Large intestine (tissue), 3 donors: ENCODE results near the gene NTN1. TPM values are rescaled to one million over a fixed set of nuclear protein-coding genes. Genes with fewer than 3 reads are reported as not detected.
A peak's percentile ranks its signal among the peaks of the same experiment; 100 is the strongest.

Experiments used
- DNase-seq, 2 donors: peaks; one replicate each; pipeline versions ENCODE4 v3.0.0 to v3.0.0-alpha.2; 2013
- H3K27ac ChIP-seq: one replicate; pipeline ENCODE4 v1.5.1; 2013; ENCODE audit warnings: low read length
- H3K27me3 ChIP-seq: 2 replicates; pipeline ENCODE4 v1.6.1; 2013; ENCODE audit warnings: low read length; ENCODE audit not compliant: control insufficient read depth, insufficient read depth
- H3K36me3 ChIP-seq: 2 replicates; pipeline ENCODE4 v1.6.1; 2013; ENCODE audit warnings: low read length; ENCODE audit not compliant: control insufficient read depth, insufficient read depth
- H3K4me1 ChIP-seq: one replicate; pipeline ENCODE4 v1.6.1; 2013; ENCODE audit warnings: low read length; ENCODE audit not compliant: control insufficient read depth, insufficient read depth
- H3K4me3 ChIP-seq: one replicate; pipeline ENCODE4 v1.5.1; 2013; ENCODE audit warnings: low read length
- H3K9me3 ChIP-seq: one replicate; pipeline ENCODE4 v1.6.1; 2013; ENCODE audit warnings: mild to moderate bottlenecking, low read depth, low read length, moderate library complexity; ENCODE audit not compliant: control insufficient read depth
- WGBS: methylation state at CpG from one replicate; pipeline ENCODE4 v1.1.5; 2013; ENCODE audit warnings: low lambda C conversion rate; ENCODE audit not compliant: insufficient coverage; 5-methylcytosine and 5-hydroxymethylcytosine counted together
- polyA plus RNA-seq: library from polyadenylated mRNA; unstranded; fragments of 120-200 nt; gene quantifications from one replicate; pipeline ENCODE4 v1.2.1, GENCODE V29; 2013

Gene NTN1
- polyA plus RNA-seq, 1 donor: 11.3 TPM

- Histone ChIP-seq H3K4me3 (no peak overlapping the region), H3K9me3 (peaks cover 3% of the 10 kb centered on the region), H3K4me1 (peaks cover 3% of the 10 kb centered on the region), H3K36me3 (no peaks in the 10 kb centered on the region), H3K27ac (no peak overlapping the region), H3K27me3 (no peaks in the 10 kb centered on the region)
- no peak for DNase-seq
- WGBS: no CpG with 5 or more reads among the region's 7 CpGs
Observed at GRCh38 chr17:9224485-9224884, 203.2 kb downstream of the NTN1 start.

GRCh38 chr17:9225305-9226101 lies 204.2 kb downstream of the NTN1 start:
- Histone ChIP-seq H3K4me3 (no peak overlapping the region), H3K9me3 (peaks cover 3% of the 10 kb centered on the region), H3K27me3 (no peaks in the 10 kb centered on the region), H3K27ac (no peak overlapping the region), H3K4me1 (peaks cover 3% of the 10 kb centered on the region), H3K36me3 (no peaks in the 10 kb centered on the region)
- no peak for DNase-seq
- WGBS: no CpG with 5 or more reads among the region's 32 CpGs

GRCh38 chr17:9226130-9226793 lies 205.0 kb downstream of the NTN1 start:
- no CpG with 5 or more reads among the region's 34 CpGs for WGBS
- Histone ChIP-seq H3K36me3 (no peaks in the 10 kb centered on the region), H3K27ac (no peak overlapping the region), H3K4me3 (no peak overlapping the region), H3K27me3 (no peaks in the 10 kb centered on the region), H3K9me3 (peaks cover 3% of the 10 kb centered on the region), H3K4me1 (peaks cover 3% of the 10 kb centered on the region)
- DNase-seq: no peak

GRCh38 chr17:9226794-9227135 lies 205.5 kb downstream of the NTN1 start:
- no peak for DNase-seq
- WGBS: no CpG with 5 or more reads among the region's 14 CpGs
- H3K27me3 ChIP-seq: no peaks in the 10 kb centered on the region
- peaks cover 4% of the 10 kb centered on the region for H3K9me3 ChIP-seq
- no peaks in the 10 kb centered on the region for H3K36me3 ChIP-seq
- H3K4me1 ChIP-seq: peaks cover 4% of the 10 kb centered on the region
- no peak overlapping the region for H3K4me3 ChIP-seq
- H3K27ac ChIP-seq: no peak overlapping the region

- Histone ChIP-seq H3K4me1 (peaks cover 4% of the 10 kb centered on the region), H3K4me3 (no peak overlapping the region), H3K27me3 (no peaks in the 10 kb centered on the region), H3K9me3 (peaks cover 7% of the 10 kb centered on the region), H3K36me3 (no peaks in the 10 kb centered on the region), H3K27ac (no peak overlapping the region)
- DNase-seq: no peak
- WGBS: no CpG with 5 or more reads among the region's 13 CpGs
Observed at GRCh38 chr17:9227819-9228407, 206.6 kb downstream of the NTN1 start.

- Histone ChIP-seq H3K4me1 (peaks cover 8% of the 10 kb centered on the region), H3K4me3 (no peak overlapping the region), H3K27ac (no peak overlapping the region), H3K36me3 (no peaks in the 10 kb centered on the region), H3K9me3 (peaks cover 7% of the 10 kb centered on the region), H3K27me3 (no peaks in the 10 kb centered on the region)
- DNase-seq: peak in 1 of 2 donors; percentile 48
- WGBS: no CpG with 5 or more reads among the region's 16 CpGs
Observed at GRCh38 chr17:9228408-9229159, 207.3 kb downstream of the NTN1 start.

GRCh38 chr17:9229160-9229825 lies 208.0 kb downstream of the NTN1 start:
- H3K27ac ChIP-seq: no peak overlapping the region
- peaks cover 7% of the 10 kb centered on the region for H3K9me3 ChIP-seq
- no peak for DNase-seq
- H3K4me1 ChIP-seq: peaks cover 14% of the 10 kb centered on the region
- no peaks in the 10 kb centered on the region for H3K36me3 ChIP-seq
- WGBS: no CpG with 5 or more reads among the region's 20 CpGs
- no peaks in the 10 kb centered on the region for H3K27me3 ChIP-seq
- no peak overlapping the region for H3K4me3 ChIP-seq

GRCh38 chr17:9229826-9230201 lies 208.5 kb downstream of the NTN1 start:
- H3K9me3 ChIP-seq: peaks cover 7% of the 10 kb centered on the region
- peaks cover 17% of the 10 kb centered on the region for H3K4me1 ChIP-seq
- H3K27ac ChIP-seq: no peak overlapping the region
- H3K27me3 ChIP-seq: no peaks in the 10 kb centered on the region
- no peak for DNase-seq
- WGBS: no CpG with 5 or more reads among the region's 9 CpGs
- H3K4me3 ChIP-seq: no peak overlapping the region
- no peaks in the 10 kb centered on the region for H3K36me3 ChIP-seq

- no peak for DNase-seq
- no CpG with 5 or more reads among the region's 15 CpGs for WGBS
- Histone ChIP-seq H3K9me3 (peaks cover 7% of the 10 kb centered on the region), H3K4me3 (no peak overlapping the region), H3K27me3 (no peaks in the 10 kb centered on the region), H3K4me1 (peaks cover 17% of the 10 kb centered on the region), H3K27ac (no peak overlapping the region), H3K36me3 (no peaks in the 10 kb centered on the region)
Observed at GRCh38 chr17:9230346-9230745, 209.0 kb downstream of the NTN1 start.

- WGBS: no CpG with 5 or more reads among the region's 11 CpGs
- no peaks in the 10 kb centered on the region for H3K36me3 ChIP-seq
- peaks cover 17% of the 10 kb centered on the region for H3K4me1 ChIP-seq
- no peak for DNase-seq
- no peak overlapping the region for H3K27ac ChIP-seq
- no peak overlapping the region for H3K4me3 ChIP-seq
- H3K9me3 ChIP-seq: peaks cover 4% of the 10 kb centered on the region
- H3K27me3 ChIP-seq: no peaks in the 10 kb centered on the region
Observed at GRCh38 chr17:9230861-9231260, 209.6 kb downstream of the NTN1 start.
